DMS79 (cell line): ENCODE measurements around the gene SMIM8.

Experiments
- DNase-seq: peaks from one replicate; lab custom pipeline; 2025; lab: John Stamatoyannopoulos, UW

Gene SMIM8

GRCh38 chr6:87391334-87391733 is 68.9 kb downstream of the SMIM8 start:
- no peak for DNase-seq
